Progenitor cell of endocrine pancreas (in vitro differentiated cells): ENCODE measurements around the gene SIX2. TPM values are rescaled to one million over a fixed set of nuclear protein-coding genes. Genes with fewer than 3 reads are reported as not detected.

ENCODE experiments used
- DNase-seq: peaks from one replicate; pipeline ENCODE4 v3.0.0; 2021; ENCODE audit warnings: low spot score; ENCODE audit not compliant: unreplicated experiment
- H3K27ac Mint-ChIP-seq: 2 replicates; pipeline ENCODE4 v1.8.0; 2021; ENCODE audit warnings: mild to moderate bottlenecking, moderate library complexity, mixed read lengths
- H3K27me3 Mint-ChIP-seq: 2 replicates; pipeline ENCODE4 v1.8.0; 2021; ENCODE audit warnings: mixed read lengths
- H3K36me3 Mint-ChIP-seq: 2 replicates; pipeline ENCODE4 v1.8.0; 2022; ENCODE audit warnings: mixed read lengths; ENCODE audit not compliant: insufficient read depth
- H3K4me1 Mint-ChIP-seq: 2 replicates; pipeline ENCODE4 v1.8.0; 2021; ENCODE audit warnings: low read depth, mixed read lengths
- H3K4me3 Mint-ChIP-seq: 2 replicates; pipeline ENCODE4 v1.8.0; 2021; ENCODE audit warnings: low read depth, mild to moderate bottlenecking, moderate library complexity, mixed read lengths
- H3K9me3 Mint-ChIP-seq: 2 replicates; pipeline ENCODE4 v1.8.0; 2021; ENCODE audit warnings: low read depth, mixed read lengths
- CTCF ChIP-seq: fragments of 200-600 bp; sonication (generic); IDR thresholded peaks from one replicate; pipeline ENCODE4 v1.5.0; 2021; ENCODE audit warnings: antibody characterized with exemption, mild to moderate bottlenecking; ENCODE audit not compliant: unreplicated experiment
- total RNA-seq: library from RNA; stranded (reverse); gene quantifications from 2 replicates; pipeline ENCODE4 v1.2.1, GENCODE V29; 2021

SIX2 gene
- total RNA-seq, 1 donor from 2014 or later = 4.0 TPM

- Mint-ChIP-seq H3K27me3 (peaks cover 91% of the 10 kb centered on the region), H3K27ac (no peak overlapping the region), H3K9me3 (no peaks in the 10 kb centered on the region), H3K4me1 (peaks cover 18% of the 10 kb centered on the region), H3K36me3 (peaks cover 1% of the 10 kb centered on the region), H3K4me3 (peak overlapping the region; percentile 48)
- no peak for DNase-seq
- TF ChIP-seq CTCF = no peak
Measured at GRCh38 chr2:45005261-45006002, 3.8 kb downstream of the SIX2 start.

- peaks cover 91% of the 10 kb centered on the region for H3K27me3 Mint-ChIP-seq
- peaks cover 18% of the 10 kb centered on the region for H3K4me1 Mint-ChIP-seq
- H3K4me3 Mint-ChIP-seq = peak overlapping the region; percentile 54
- H3K36me3 Mint-ChIP-seq = peaks cover 1% of the 10 kb centered on the region
- H3K27ac Mint-ChIP-seq = no peak overlapping the region
- H3K9me3 Mint-ChIP-seq = no peaks in the 10 kb centered on the region
- no peak for DNase-seq
- no peak for TF ChIP-seq CTCF
Measured at GRCh38 chr2:45004562-45005191, 4.6 kb downstream of the SIX2 start.

DNA sequence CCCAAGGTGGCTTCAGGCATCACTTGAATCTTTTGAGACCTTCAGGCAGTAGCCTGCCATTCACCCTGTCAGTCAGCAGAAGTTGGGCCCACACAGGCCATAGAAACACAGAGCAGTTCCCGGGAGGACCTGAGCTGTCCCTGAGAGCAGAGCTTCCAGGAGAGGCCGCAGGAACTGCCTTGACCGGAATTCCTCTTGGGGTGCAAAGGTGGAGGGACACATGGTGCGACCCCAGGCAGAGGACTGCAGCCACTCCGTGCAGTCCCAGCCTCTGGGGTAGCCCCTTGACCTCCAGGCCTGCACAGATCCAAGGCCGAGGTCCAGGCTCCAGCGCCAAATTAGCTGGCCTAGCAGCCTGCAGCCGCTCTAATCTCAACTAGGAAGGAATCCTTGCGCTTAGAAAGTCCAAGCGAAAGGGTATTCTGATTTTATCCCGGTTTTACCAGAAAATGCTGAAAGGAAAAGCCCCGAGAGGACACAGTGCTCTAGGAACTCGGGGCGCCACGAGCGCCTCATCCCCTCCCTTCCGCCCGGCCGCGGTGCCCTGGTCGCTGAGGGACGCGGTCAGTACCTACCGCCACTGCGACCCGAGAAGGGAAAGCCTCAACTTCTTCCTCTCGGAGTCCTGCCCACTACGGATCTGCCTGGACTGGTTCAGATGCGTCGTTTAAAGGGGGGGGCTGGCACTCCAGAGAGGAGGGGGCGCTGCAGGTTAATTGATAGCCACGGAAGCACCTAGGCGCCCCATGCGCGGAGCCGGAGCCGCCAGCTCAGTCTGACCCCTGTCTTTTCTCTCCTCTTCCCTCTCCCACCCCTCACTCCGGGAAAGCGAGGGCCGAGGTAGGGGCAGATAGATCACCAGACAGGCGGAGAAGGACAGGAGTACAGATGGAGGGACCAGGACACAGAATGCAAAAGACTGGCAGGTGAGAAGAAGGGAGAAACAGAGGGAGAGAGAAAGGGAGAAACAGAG lies 5.4 kb downstream of the SIX2 start:
- Mint-ChIP-seq H3K27me3 (peaks cover 95% of the 10 kb centered on the region), H3K36me3 (peaks cover 1% of the 10 kb centered on the region), H3K4me1 (peaks cover 17% of the 10 kb centered on the region), H3K4me3 (peak overlapping the region; percentile 54), H3K9me3 (no peaks in the 10 kb centered on the region), H3K27ac (no peak overlapping the region)
- TF ChIP-seq CTCF = no peak
- no peak for DNase-seq

DNA sequence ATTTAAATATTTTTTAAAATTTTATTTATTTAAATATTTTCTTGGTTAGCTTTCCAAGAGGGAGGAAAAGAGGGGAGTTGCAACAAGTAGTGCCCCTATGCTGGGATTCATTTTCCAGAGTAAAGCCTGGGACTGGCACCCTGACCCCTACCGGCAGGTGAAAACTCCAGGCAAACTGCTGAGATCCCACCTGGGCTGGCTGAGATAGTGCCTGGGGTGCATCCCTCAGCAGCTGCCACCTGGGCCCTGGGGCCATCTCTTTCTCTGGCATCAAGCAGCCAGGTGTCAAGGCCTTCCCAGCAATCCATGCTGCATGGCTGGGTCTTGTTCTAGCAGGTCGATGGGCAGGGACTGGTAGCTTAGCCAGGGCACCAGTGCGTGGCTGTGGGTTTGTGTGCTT lies 6.6 kb downstream of the SIX2 start:
- DNase-seq = no peak
- H3K4me3 Mint-ChIP-seq = no peak overlapping the region
- peaks cover 13% of the 10 kb centered on the region for H3K4me1 Mint-ChIP-seq
- peak; percentile 44 for TF ChIP-seq CTCF
- peaks cover 1% of the 10 kb centered on the region for H3K36me3 Mint-ChIP-seq
- H3K27me3 Mint-ChIP-seq = peaks cover 96% of the 10 kb centered on the region
- no peaks in the 10 kb centered on the region for H3K9me3 Mint-ChIP-seq
- H3K27ac Mint-ChIP-seq = no peak overlapping the region

- Mint-ChIP-seq H3K27ac (no peak overlapping the region), H3K9me3 (no peaks in the 10 kb centered on the region), H3K4me3 (peak overlapping the region; percentile 62), H3K36me3 (peaks cover 1% of the 10 kb centered on the region), H3K4me1 (peaks cover 13% of the 10 kb centered on the region), H3K27me3 (peaks cover 94% of the 10 kb centered on the region)
- TF ChIP-seq CTCF = no peak
- DNase-seq = no peak
Measured at GRCh38 chr2:45001869-45002385, 7.3 kb downstream of the SIX2 start.
